SIG-M5 treated with dmso at 0.1 percent for 504 hours (cell line): ENCODE results near the gene UPB1.
"Not testable (repeated sequence)": the region's sequence is repeated elsewhere in the genome, so short reads cannot be mapped to it uniquely, and the experiment has no call there.

Source experiments
- DNase-seq: peaks from one replicate; lab custom pipeline; 2025; ENCODE audit not compliant: unreplicated experiment; lab: John Stamatoyannopoulos, UW

The UPB1 gene

DNA sequence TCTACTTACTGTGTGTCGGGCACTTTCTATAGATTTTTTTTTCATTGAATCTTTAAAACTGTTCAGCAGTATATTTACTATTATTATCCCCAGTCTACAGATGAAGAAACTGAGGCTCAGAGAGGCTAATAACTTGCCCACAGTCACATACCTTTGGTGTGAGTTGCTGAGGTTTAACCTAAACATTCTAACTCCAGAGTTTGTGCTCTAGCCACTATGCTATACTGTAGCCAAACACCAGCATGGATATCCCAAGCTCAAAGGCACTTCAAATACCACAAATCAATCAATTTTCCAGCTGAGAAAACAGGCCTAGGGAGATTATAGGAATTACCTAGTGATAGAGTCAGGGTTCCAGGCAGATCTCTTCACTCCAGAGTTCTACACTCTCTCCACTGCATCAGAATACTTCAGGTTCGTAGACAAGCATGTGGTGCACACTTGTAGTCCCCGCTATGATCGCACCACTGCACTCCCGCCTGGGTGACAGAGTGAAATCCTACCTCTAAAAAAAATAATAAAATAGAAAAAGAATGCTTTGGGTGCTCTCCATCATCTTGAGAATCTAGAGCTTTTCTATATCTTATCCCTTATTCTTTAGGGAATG lies 20.4 kb upstream of the UPB1 start:
- no peak for DNase-seq

DNA sequence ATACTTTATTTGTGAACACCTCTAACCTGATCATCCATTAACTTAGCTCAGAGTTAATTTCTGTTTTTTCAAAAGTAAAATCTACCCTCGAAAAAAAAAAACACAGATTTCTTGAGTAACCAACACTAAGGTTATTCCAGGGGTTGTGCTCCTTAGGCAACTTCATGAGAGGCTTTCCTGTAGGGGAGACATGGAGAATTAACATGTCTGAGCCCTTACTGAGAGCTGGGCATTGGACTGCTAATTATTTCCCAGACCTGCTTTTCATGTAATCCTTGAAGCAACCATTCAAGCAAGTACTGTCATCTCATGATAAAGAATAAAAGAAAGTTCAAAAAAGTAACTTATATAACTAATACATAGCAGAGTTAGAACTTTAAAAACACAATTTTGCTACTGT lies 13.5 kb upstream of the UPB1 start:
- no peak for DNase-seq

DNA sequence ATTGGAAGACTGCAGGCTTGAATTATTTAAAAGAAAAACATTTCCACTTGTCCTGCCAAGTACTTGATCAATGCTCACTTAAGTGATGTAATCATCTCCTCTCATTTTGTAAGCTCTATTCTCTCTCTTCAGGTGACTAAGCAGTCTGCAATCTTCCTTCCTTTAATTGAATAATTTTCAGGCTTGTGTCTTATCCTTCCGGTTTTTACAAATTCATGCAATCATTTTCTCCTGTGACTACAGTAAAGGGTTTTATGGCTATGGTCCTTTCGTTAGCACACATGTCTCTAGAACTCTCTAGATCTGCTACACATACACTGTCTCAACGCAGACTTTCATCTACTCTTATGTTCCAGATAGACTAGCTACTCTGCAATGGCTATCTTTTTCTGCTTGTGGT lies 12.6 kb upstream of the UPB1 start:
- peak; percentile 95 for DNase-seq

DNA sequence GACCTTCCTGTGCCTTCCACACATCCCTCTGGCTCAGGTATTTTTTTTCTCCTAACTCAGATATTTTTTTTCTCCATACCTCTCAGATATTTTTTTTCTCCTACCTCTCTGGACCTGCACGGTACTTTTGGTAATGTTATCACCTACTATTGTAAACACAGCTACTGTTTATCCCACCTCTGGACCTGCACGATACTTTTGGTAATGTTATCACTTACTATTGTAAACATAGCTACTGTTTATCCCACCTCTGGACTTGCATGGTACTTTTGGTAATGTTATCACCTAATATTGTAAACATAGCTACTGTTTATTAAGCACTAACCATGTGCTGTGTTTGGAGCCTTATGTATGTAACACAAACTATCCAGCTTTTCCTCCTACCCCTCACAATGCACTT lies 12.1 kb upstream of the UPB1 start:
- no peak for DNase-seq

DNA sequence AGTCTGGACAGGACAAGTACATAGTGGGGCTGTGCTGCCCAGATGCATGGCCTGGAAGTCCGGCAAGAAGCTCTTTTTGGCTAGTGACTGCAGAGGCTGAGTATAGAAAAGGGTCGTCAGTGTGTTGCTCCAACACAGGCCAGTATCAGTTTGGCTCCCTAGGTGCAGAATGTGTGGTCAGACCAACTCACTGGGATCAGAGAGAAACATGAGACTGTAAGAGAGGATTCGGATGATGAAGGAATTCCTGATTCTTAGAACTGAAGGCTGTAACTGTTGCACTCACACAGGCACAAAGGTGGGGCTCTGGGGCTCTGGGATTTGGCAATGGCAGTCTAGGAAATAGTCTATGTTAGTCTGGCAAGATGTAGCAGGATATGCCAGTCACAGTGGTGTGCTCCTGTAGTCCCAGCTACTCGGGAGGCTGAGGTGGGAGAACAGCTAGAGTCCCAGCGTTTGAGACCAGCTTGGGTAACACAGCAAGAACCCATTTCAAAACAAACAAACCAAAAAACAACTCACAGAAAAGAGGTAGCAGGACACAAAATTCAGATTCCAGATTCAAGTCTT lies 11.1 kb upstream of the UPB1 start:
- no peak for DNase-seq

DNA sequence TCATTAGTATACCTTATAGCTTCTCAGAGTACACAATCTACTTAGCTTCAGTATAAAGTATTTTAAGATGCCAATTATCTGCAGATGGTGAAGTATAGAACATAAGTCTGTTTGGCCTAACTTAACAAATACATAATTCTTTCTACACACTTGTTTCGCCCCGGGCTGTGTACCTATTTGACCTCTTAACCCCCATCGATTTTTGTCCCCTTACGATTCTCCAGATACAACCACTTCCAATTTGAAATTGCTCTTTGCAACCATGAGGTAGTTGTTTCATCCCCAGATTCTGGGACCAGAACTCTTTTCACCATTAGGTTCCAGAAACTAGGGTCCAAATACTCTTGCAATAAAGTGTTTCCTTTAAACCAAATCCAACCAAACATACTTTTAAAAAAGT lies 10.0 kb upstream of the UPB1 start:
- DNase-seq = no peak

DNA sequence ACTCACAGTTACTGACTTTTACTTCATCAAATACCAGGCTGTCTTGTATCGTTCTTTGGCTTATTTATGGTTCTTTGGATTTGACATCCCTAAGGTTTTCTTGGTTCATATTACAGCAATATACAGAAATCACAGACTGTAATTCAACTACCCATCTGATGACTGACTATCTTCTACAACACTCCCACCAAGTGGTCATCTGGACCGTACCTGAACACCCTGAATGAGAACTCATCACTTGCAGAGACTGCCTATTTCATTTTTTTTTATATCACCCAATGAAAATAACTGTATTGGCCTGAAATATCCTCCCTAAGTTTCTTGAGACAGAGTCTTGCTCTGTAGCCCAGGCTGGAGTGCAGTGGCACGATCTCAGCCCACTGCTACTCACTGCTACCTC lies 9.5 kb upstream of the UPB1 start:
- DNase-seq = no peak

DNA sequence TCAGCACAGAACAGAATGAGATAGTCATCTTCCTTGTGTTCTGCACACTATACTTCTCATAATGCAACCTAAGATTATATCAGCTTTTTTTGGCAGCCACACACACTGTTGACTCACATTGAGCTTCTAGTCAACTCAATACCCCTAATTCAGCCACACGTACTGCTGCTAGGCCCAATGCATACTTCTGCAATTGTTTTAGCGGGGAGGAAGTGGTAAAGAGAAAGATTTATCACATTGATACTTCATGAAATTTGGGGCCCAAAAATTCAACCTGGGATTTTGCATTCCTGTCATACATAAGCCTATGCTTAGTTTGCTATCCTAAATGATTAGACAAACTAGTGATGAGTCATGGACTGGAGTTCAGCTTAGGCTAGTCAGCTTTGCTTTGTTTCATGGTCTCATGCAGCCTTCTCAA lies 8.6 kb upstream of the UPB1 start:
- DNase-seq = peak; percentile 48

DNA sequence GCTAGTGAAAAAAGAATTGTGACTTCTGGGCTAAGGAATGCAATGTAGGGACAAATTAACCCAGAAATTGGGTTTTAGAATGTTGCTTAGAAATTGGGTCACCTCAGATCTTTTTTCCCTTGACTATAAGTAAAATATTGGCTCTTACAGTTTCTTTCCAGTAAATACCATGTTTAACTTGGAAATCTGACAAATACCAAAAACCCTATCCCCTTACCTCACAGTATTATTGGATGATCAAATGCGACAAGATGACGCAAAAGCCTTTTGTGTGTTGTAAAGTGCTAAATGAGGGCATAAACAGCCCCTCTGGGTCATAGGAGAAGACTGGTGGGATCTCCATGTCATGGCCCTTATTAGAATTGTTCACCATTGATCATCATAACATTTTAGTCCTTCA lies 6.1 kb upstream of the UPB1 start:
- no peak for DNase-seq

DNA sequence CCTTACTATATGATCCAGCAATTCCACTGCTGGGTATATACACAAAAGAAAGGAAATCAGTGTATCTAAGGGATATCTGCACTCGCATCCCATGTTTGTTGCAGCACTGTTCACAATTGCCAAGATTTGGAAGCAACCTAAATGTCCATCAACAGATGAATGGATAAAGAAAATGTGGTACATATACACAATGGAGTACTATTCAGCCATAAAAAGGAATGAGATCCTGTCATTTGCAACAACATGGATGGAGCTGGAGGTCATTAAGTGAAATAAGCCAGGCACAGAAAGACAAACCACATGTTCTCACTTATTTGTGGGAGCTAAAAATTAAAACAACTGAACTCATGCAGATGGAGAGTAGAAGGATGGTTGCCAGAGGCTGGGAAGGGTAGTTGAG lies 5.7 kb upstream of the UPB1 start:
- DNase-seq = not testable (repeated sequence)

DNA sequence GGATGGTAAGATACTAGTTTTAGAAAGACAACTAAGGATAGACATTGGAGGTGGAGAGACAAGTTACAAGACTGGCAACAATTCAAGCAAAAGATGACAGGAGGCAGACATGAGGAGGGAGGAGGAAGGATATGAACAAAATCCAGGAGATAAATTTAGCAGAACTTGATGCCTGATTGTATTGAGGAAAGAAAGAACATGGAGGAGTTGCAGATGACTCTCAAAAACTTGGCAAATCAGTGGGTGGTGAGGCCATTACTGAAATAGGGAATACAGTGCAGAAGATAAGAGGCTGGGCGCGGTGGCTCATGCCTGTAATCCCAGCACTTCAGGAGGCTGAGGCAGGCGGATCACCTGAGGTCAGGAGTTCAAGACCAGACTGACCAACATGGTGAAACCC lies 2.7 kb upstream of the UPB1 start:
- no peak for DNase-seq

DNA sequence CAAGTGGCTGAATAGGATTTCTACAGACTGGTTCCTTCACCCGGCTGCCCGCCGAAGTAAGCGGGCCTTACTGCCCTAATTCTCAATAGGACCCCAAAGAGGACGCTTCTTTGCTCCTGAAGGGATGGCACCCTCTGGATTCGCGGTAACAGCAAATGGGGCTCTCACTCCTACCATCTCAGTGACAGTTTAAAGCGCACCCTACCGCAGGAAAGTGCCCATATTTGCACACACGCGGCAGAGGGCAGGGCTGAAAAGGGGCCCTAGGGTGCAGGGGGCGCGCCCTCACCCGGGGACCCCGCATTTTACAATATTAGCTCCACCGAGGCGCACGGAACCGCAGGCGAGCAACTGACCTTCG lies 985 bp upstream of the UPB1 start:
- DNase-seq = no peak

DNA sequence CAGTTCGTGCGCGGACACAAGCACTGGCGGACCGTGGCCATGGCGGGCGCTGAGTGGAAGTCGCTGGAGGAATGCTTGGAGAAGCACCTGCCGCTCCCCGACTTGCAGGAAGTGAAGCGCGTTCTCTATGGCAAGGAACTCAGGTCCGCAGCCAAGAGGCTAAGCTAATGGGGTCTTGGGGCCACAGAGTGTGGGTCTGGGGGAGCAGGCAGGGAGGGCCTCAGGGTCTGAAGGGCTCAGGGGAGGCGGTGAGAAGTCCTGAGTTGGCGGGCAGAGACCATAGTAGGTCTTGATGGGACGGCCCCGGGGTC lies 188 bp downstream of the UPB1 start:
- DNase-seq = no peak

DNA sequence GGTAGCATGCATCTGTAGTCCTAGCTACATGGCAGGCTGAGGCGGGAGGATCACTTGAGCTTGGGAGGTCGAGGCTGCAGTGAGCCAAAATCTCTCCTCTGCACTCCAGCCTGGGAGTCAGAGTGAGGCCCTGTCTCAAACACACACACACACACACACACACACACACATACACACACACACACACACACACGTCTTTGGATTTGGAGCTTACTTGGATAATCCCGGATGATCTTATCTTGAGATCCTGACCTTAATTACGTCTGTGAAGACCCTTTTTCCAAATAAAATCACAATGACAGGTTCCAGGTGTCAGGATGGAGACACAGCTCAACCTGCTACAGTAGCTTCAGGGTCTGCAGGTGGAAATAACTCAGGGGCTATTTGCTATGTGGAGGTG lies 1.1 kb downstream of the UPB1 start:
- DNase-seq = no peak

DNA sequence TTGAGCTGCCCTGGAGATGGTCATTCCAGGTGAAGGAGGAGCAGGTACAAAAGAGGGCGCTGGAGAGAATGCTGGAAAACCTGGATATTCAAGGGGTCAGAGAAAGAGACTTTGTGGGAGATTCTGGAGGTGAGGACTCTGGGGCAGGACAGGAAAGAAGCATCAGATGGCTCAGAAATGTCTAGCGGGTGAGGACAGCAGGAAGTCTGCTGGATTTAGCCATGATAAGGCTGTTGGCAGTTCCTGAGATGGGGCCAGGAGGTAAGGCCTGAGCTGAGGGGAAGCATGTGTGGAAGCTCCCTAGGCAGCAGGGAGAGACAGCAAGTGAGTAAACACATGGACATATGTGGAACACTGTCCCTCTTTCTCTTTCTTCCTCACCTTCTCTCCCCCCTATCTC lies 1.5 kb downstream of the UPB1 start:
- no peak for DNase-seq

DNA sequence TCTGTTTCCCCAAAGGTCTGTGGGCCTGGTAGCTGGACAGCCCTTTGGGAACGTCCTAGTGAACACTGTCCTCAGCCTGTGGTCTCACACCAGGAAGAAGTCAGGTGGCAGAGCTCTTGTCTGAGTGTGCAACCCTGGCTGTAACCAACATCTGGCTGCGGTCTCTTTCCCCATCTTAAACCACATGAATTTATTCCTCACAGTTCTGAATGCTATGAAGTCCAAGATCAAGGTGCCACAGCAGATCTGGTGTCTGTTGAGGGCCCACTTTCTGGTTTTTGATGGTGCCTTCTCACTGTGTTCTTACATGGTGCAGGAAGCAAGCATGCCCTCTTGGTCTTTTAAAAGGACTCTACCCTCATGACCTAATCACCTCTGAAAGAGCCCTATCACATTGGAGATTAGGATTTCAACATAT lies 2.7 kb downstream of the UPB1 start:
- peak; percentile 61 for DNase-seq

DNA sequence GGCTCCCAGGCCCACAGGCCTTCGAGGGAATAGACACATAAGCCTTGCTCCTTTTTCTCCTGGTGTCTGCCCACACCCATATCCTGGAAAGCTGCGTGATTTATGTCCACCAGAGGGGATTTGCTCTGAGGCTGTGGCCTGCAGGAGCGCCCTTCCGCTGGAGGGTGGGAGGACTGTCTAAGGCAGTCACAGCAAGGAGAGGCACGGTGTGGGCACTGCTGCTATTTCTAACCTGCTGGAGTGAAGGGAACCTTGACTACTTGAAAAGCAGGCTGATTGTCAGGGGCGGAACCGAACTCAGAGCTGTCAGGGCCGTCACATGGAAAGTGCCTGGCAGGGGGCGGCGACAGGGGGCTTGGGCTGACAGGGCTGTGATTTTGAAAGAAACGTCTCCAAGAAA lies 3.7 kb downstream of the UPB1 start:
- DNase-seq = no peak

DNA sequence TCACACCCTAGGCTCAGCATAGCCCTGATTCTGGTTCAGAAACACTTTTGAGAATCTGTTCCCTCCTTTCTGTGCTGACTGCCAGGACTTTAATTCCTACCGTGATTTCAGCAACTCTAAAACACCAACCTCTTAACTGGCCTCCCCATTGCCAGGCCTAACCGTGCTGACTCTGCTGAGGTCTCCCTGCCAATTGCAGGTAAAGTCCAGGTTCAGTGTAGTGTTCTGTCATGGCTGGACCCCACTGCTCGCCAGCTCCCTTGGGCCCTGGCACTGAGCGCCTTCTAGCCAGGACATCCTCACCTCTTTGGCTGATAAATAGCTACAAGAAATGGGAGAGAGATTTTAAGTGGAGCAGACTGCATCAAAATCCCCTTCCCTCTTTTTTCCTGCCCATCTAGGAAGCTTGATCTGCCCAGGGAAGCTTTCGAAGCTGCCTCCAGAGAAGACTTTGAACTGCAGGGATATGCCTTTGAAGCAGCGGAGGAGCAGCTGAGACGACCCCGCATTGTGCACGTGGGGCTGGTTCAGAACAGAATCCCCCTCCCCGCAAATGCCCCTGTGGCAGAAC lies 4.7 kb downstream of the UPB1 start:
- no peak for DNase-seq

DNA sequence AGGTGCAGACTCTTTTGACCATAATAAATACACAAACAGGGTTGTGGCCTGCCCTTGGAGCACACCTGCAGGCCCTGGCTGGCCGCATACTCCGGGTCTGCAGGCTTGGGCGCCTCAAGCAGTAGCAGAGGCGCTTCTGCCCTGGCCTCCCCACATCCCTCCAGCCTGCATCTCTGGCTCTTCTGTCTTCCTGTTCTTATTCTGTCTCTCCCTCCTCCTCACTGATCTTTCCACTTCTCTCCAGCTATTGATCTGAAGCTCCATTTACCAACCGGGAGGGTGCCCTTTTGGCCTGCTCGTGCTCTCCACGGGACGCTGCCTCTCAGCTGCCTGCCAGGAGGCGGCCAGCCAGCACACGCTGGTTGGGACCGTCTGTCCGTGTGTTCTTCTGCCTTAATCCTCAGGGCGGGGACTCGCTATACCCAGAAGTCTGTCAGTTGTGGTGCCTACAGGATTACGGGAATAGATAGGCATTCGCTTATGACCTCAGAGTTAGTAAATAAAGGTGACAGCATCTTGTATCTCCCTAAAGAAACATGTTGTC lies 5.2 kb downstream of the UPB1 start:
- no peak for DNase-seq

DNA sequence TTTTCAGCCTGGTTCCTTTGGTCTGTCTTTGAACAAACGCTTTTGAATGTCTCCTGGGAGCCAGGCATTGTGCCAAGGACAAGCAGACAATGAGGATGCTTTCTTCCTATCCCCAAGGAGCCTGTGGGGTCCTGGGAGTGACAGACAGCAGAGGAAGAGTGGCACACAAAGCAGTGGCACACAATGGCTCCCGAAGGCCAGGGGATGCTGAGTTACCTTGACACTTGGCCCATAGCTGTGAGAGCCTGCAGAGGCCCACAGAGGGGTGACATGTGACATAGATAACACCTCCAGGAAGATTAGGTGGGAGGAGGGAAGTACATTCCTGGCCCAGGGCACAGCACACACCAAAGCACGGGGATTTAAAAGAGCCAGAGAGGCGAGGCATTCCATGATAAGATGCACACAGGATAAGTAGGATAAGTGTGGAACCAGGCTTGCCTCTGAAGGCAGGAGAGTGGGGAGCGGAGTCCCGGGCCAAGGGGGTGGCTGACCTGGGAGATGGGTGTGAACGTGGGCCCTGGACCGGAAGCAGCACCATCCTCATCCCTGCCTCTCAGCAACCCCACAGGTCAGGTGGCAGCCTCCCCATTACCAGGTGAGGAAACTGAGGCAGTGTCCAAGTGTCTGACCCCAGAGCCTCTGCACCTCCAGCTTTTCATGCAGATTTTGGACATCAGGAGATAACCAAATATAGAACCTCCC lies 6.3 kb downstream of the UPB1 start:
- no peak for DNase-seq

DNA sequence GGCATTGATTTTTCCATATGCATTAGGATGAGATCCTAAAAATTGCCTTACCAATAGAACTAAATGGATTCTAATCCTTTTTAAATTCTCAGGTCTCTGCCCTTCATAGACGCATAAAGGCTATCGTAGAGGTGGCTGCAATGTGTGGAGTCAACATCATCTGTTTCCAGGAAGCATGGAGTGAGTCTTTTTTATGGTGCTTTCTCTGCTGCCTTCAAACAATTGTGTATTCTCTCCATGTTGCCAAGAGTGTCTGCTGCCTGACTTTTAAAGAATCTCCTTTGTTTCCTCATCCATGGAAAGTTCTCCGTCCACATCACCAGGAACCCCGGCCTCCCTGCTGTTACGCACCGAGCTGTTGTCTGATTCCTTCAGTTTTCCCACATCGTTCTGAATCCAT lies 6.9 kb downstream of the UPB1 start:
- no peak for DNase-seq

DNA sequence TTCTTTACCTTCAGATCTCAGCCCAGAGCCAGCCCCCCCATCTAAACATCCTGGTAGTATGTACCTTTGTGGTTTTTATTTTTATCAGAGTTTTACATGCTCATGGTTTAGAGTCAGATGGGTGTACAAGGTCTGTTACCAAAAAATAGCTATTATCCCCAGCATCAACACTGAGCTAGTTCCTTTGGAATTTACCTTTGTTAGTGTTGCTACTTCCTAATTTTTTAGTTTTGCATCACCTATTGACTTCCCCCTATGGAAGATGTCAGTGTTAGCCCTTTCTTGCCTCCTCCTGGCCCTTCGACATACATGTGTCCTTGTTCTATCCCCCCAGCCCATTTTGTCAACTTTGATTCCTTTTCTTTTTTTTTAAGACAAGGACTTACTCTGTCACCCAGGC lies 7.4 kb downstream of the UPB1 start:
- no peak for DNase-seq
